Jurkat, Clone E6-1 (cell line): ENCODE results near the gene HDHD2.

Experiments
- DNase-seq: peaks from one replicate; pipeline ENCODE4 v3.0.0-alpha.2; 2011; ENCODE audit warnings: low read depth, low spot score
- H3K4me3 ChIP-seq: 2 replicates; pipeline ENCODE4 v1.5.1; 2011; ENCODE audit warnings: mild to moderate bottlenecking, low read length, control low read depth, moderate library complexity

The HDHD2 gene

DNA sequence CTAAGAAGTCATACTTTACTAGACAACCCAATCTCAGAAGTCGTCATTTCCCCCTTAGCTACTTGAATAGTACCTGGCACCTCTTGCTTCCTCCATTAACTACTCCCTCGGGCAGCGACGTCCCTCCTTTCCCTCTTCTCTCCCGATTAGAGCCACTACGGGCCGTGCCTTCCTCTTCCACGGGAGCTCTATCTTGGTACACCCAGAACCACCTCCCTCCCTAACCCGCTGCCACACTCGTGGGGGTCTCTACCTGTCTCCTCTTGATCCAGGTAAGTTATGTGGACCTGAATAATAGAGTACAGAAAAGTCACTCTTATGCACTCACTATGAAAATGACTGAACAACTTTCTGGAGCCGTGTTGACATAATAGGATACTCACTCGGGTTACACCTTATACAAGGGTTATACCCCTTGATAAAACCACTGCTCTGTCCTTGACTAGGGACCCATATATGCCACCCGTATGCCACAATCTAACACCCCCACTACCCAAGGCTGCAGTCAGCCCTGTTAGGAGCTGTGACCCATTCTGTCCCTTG is 595 bp upstream of the HDHD2 start:
- H3K4me3 ChIP-seq: peak overlapping the region; percentile 75
- no peak for DNase-seq

DNA sequence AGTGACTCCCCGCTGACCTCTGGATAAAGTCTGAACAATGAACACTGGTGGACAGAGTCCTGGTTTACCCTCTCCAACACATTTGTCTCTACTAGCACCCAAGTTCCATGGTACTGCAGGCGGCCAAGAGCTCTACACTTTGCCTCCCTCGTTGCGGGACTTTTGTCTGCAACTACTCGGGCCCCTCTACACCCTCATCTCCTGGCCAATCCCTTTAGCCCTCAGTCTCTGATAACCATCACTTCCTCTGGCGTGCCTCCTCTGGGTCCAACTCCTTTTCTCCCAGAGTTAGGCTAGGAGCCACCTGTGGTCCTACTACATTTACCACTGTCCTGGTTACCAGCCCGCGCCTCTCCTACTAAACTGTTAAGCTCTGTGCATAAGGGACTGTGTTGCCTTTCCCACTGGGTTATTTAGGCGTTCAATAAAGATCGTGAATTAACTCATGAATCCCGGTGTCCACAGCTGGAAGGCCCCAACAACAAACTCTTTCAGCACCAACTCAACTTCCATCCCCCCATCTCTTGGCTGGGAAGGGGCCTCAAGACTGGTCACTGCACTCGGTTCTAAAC is 757 bp downstream of the HDHD2 start:
- no peak for DNase-seq
- H3K4me3 ChIP-seq: peak overlapping the region; percentile 75

DNA sequence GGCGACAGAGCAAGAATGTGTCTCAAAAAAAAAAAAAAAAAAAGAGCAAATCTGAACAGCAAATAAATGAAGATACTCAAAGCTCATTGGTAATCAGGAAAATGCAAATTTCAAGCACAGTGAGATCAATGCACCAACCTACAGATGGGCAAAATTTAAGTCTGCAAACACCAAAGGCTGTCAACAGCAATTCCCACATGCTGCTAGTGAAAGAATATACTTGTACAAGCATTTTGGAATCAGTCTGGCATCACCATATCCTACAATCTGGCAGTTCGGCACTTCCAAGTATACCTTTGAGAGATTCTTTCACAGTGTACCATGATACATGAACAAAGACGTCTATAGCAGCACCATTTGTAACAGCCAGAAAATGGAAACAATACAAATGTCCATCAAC is 4.1 kb downstream of the HDHD2 start:
- DNase-seq: no peak
- no peak overlapping the region for H3K4me3 ChIP-seq

DNA sequence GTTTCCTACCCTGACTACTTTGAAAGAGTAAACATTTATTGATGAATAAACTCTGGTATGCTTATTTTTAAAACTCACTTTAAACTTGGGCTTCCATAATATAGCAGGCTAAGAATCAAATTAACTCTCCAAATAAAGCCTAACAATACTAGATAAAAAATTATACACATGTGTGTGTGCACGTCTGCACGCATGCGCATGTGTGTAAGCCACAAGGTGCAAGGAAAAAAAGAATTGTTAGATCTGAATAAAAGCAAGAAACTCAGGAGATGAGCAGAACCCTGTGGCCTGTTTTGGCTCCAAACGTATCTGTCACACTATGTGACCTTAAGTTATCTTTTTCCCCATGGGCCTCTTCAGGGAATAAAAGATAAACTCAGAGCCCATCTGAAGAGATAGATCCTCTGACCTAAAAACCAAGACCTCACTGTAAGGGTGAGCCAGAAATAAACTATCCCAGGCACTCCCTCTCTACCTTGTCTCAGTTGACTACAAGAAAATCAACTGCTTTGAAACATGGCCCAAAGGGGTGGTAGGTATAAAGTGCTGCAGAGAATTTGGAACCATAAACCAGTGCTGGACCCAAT is 6.3 kb downstream of the HDHD2 start:
- H3K4me3 ChIP-seq: no peak overlapping the region
- no peak for DNase-seq

DNA sequence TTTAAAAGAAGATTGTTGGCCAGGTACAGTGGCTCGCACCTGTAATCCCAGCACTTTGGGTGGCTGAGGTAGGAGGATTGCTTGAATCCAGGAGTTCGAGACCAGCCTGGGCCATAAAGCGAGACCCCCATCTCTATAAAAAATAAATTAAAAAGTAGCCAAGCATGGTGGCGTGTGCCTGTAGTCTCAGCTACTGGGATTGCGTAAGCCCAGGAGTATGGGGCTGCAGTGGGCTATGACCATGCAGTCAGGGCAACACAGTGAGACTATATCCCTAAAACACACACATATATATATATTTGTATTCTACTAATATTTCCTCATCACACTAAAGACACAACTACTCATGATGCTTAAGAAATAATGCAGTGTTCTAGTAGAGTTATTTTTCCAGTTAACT is 7.1 kb downstream of the HDHD2 start:
- DNase-seq: no peak
- no peak overlapping the region for H3K4me3 ChIP-seq

DNA sequence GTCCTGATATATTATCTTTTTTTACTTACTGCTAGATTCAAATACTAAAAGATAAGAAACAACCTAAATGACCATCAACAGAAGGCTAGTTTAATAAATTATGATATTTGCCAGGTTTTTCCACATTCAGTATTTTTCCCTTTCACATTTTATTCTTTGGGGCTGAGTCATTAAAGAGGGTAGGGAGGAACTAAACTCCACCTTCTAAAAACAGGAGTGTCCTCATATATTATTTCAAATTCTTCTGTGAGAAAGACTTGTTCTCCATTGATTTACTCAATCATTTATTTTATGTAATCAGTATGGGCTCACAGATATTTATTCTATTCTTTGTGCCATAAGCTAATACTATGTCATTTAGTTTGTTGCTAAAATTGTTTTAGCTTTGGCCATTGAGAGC is 9.0 kb downstream of the HDHD2 start:
- H3K4me3 ChIP-seq: no peak overlapping the region
- no peak for DNase-seq

DNA sequence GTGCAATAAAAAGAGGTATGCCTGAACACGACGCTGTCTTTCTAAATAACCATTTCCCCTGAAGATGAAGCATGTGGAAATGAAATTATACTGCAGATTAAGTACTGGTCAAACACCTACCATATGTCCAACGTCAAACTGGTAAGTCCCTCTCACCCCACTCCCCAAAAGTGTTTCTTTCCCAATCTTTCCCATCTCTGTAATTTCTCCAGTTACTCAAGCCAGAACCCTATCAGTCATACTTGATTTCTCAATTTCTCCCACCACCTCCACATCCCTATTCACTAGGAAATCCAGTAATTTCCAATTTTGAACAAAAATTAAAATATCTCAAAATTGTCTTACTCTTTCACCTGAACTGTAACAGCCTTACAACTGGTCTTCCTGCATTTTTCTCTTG is 29.2 kb downstream of the HDHD2 start:
- no peak overlapping the region for H3K4me3 ChIP-seq
- no peak for DNase-seq

DNA sequence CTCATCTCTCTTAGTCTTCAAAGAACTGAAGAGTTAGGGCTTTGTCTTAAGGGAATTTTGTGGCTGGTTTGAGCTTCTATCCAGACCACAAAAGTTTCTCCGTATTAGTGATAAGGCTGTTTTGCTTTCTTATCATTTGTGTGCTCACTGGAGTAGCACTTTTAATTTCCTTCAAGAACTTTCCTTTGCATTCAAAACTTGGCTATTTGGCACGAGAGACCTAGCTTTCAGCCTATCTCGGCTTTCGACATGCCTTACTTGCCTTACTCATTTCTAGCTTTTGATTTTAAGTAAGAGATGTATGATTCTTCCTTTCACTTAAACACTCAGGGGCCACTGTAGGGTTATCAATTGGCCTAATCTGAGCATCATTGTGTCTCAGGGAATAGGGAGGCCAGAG is 29.9 kb downstream of the HDHD2 start:
- DNase-seq: no peak
- H3K4me3 ChIP-seq: no peak overlapping the region

DNA sequence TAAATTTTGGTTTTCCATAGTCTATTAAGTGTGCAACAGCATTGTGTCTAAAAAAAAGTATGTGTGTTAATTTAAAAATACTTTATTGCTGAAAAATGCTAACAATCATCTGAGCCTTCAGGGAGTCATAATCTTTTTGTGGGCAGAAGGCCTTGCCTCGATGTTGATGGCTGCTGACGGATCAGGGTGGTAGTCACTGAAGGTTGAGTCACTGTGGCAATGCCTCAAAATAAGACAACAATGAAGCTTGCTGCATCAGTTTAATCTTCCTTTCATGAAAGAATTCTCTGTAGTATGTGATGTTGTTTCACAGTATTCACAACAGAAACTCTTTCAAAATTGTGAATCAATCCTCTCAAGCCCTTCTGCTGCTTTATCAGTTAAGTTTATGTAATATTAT is 31.3 kb downstream of the HDHD2 start:
- no peak overlapping the region for H3K4me3 ChIP-seq
- DNase-seq: no peak

DNA sequence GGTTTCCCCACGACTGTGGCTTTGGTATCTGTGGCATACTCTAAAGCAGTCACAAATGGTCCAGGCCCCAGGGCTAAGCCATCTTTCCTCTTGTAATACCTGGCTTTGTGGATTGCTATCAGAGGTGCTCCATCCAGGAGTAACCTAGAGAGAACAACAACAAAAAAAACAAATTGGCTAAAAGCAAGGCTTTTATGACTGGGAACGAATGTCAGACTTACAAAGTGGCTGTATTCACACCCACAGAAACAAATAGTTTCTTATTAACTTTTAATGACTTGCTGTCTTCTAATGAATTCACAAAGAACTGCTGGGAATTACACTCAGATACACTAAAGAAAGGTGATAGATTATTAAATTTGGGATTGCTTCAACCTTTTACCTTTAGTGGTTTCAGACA is 35.1 kb downstream of the HDHD2 start:
- no peak for DNase-seq
- no peak overlapping the region for H3K4me3 ChIP-seq

DNA sequence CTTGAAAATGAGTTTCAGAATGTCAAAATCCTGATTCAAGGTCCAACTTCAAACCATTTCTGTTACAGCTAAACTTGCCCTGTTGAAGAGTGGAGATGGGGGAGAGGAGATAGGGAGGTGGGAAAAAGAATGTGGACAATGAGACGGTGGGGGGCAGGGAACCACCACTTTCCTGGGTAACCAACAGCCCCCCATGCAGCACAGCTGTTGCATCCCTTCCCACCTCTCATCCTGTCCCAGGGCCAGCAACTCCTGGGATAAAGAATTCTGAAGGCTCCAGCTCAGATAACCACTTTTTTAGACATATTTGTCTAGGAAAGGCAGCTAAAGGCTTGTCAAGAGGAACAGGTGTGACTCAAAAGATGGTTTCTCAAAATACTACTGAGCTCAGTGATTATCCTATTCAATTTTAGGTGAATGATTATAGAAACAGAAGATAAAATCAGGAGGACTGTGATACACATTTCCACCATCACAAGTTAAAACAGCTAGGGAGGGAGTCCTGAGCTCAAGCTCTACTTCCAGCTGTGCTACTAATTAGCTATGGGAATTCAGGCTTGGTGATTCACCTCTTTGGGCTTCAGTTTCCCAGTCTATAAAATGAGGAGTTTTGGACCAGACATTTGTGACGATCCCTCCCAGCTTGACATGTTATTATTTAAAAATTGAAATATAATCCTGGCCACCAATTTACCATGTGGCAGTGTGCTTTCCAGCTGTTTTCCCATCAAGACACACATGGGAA is 36.3 kb downstream of the HDHD2 start:
- no peak overlapping the region for H3K4me3 ChIP-seq
- no peak for DNase-seq

DNA sequence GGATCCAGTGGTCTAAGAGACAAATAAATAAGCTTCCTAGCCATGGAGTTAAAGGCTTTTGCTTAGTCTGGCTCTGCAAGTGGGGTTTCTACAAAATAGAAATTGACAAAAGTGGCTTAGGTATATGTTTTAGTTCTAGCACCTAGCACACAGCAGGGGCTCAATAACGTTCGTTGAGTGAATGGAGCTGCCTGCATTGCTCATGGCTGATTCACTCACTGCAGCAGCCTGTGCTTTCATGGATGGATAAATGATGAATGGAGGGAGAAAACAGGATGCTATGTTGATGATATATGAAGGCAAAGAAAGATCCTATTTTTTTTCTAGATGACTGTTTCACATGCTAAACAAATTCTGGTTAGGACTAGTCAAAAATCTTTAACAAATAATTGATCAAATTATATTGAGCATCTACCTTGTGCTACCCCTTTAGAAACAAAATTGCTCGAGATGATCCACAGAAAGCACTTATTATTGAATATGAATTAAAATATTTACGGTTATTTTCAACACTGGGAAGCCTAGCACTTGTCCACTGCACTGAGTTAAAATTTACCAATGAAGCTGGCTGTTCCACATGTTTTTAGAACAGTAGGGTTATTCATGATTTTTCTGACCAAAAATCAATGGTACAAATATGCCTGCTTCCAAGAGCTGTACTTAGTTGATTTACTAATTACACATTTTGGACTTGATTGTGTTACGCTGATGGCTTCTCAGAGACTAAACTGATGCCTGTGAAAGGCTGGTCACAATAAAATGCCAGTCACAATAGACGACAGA is 39.6 kb downstream of the HDHD2 start:
- no peak overlapping the region for H3K4me3 ChIP-seq
- no peak for DNase-seq

DNA sequence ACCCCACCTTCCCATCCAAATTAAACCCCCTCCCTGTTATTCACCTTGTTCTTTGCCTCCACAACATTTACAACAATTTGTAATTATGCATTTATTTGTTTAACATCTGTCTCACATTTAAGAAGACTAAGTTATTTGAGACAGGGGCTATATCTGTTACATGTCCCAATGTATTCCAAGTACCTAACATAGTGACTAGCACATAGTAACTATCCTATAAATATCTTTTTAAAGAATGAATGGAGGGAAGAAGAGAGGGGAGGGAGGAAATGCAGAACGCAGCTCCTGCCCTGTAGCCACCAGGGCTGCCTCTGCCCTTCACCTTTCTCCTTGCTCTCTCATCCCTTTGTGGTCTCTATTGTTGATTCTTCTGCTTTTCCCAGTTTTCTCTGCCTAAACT is 40.6 kb downstream of the HDHD2 start:
- H3K4me3 ChIP-seq: no peak overlapping the region
- DNase-seq: no peak

DNA sequence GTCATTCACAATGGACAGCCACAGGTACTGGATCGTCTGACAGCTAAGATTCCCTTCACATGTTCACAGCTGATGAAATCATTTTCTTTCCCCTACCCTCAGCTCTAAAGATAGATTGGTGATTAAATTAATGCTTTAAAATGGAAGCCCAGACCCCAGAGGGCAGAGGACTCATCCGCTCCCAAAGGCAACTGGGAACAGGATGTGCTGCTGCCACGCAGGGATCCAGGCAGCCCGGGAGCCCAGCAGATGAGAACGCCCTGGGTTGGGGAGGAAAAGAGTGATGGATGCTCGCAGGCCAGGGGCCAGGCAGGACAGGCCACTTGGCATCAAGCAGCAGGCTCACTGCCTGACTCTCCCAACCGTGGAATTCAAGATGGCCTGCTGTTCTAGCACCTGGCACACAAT is 41.3 kb downstream of the HDHD2 start:
- no peak overlapping the region for H3K4me3 ChIP-seq
- DNase-seq: no peak

DNA sequence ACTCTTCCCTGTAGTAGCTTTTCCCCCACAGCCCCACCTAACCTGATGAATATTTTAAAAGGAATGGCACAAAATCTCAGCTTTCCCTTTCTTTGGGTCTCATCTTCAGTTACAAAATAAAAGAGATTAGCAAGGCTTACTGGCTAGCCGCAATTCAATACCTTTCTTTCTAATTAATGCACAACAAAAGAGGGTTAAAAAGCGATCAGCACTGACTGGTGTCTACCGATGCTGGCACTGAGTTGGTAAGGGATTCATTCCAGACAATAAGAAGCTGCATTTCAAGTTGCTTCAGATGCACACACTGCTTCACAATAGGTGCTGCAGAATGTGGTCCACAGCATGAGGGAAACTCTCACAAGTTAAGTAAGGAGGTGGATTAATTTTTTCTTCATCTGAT is 41.9 kb downstream of the HDHD2 start:
- H3K4me3 ChIP-seq: no peak overlapping the region
- DNase-seq: no peak

DNA sequence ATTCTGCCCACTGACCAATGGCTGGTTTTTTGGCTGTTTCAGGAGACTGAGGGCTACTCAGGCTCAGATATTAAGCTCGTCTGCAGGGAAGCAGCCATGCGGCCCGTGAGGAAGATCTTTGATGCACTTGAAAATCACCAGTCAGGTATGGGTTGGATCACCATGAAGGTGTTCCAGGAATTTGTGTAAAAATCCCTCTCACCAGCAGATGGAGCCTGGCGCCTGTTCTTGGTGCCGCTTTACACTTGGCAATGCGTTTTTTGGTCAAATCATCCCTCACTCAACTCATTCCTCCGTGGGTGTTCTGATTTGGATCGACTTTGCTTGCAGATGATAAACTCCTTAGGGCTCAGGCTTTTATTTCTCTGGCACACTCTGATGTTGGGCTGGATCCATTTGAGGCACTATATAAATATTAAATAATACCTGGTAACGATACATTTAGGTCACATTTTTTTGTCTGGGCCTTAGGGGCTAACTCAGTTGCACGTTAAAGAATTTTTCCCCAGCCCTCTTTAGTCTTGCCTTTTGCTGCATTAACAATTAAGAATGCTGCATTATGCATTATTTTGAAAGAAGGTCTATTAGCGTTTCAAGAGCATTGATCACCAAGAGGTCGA is 50.0 kb downstream of the HDHD2 start:
- no peak overlapping the region for H3K4me3 ChIP-seq
- peak; percentile 38 for DNase-seq

DNA sequence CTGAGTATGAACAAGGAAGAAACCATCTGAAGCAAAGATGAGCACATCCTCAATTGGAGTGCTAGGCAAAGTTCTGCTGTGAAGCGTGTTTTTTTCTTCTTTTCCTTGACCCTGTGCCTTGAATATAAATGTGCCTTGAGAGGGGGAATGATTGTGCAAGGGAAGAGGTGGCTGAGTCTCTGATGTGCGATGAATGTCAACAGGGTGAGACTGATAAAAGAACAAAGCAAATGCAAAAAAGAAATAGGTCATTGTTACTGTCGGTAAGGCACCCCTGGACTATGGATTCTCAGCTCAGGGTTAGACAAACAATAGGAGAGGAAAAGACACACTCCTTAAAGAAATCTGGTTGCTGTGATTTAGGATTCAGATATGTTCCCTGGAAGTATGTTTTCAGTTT is 54.5 kb downstream of the HDHD2 start:
- no peak overlapping the region for H3K4me3 ChIP-seq
- no peak for DNase-seq

DNA sequence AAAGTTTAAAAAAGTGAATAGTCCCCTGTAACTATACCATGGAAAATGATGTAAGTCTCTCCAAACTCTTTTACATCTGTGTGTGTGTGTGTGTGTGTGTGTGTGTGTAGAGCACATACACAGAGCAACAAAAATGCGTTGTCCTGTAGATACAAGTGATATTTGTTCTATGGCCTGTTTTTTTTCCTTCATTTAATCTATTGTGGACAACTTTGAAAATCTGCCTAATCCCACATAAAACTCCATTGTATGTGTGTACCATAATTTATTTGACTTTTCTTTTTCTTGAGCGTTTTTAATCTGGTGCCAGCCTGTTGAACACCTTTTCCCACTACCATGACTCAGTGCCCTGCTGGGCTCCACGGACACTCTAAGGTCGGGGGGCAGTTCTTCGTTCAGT is 62.6 kb downstream of the HDHD2 start:
- H3K4me3 ChIP-seq: no peak overlapping the region
- no peak for DNase-seq

DNA sequence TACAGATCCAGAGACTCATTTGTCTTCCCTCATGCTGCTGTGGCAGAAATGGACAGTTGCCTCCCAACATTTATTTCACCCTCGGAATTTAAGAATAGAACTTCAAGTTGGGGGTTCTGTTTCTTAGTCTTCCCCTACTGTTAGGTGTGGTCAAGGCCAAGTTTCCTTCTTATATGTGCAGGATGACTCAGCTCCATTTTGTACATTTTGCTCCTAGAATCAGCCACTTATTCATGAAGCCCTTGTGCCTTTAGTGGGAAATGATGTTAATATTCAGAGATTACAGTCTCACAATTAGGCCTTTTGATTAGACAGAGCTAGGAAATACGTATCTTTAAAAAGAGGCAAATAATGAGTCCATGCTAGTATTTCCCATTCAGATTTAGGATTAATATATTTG is 68.7 kb downstream of the HDHD2 start:
- no peak for DNase-seq
- no peak overlapping the region for H3K4me3 ChIP-seq

DNA sequence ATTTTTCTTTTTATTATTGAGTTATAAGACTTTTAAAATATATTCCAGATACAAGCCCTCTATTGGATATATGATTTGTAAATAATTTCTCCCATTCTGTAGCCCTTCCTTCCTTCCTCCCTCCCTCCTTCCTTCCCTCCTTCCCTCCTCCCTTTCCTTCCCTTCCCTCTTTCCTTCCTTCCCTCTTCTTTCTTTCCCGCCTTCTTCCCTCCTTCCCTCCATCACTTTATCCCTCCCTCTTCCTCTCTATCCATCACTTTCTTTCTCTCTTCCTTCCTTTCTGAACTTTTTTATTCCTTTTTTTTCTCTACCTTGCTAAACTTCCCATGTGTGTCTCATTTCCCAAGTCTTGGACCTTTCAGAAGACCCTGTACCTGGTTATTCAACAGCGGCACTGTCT is 69.4 kb downstream of the HDHD2 start:
- DNase-seq: no peak
- H3K4me3 ChIP-seq: no peak overlapping the region
